Adrenal gland (tissue), 12 donors: ENCODE data around the gene MYL1. TPM values are rescaled to one million over a fixed set of nuclear protein-coding genes. Genes with fewer than 3 reads are reported as not detected.

Experiments used
- DNase-seq, 7 donors: peaks; one replicate each; pipeline ENCODE4 v3.0.0-alpha.2; 2019 to 2020
- H3K27ac ChIP-seq, 5 donors: fragments of 200-600 bp; sonication (generic) in 4 of 5; 1 replicate in 3 of 5; 2 replicates in 2 of 5; pipeline versions ENCODE4 v1.5.1 to v1.8.0; 2016 to 2020; ENCODE audit warnings: mild to moderate bottlenecking in 1 of 5
- H3K27me3 ChIP-seq: fragments of 200-600 bp; 2 replicates; pipeline ENCODE4 v1.8.0; 2021
- H3K36me3 ChIP-seq, 2 donors: fragments of 200-600 bp; replicated peaks in 1 of 2; 1 replicate in 1 of 2; 2 replicates in 1 of 2; pipeline versions ENCODE4 v1.5.1 to v1.8.0; 2018 to 2022
- H3K4me1 ChIP-seq, 2 donors: fragments of 200-600 bp; replicated peaks in 1 of 2; 1 replicate in 1 of 2; 2 replicates in 1 of 2; pipeline versions ENCODE4 v1.5.1 to v1.8.0; 2018 to 2021
- H3K4me3 ChIP-seq, 4 donors: fragments of 200-600 bp; sonication (generic) in 3 of 4; one replicate each; pipeline ENCODE4 v1.5.1; 2016 to 2018
- H3K9me3 ChIP-seq, 3 donors: fragments of 200-600 bp; sonication (generic) in 1 of 3; replicated peaks in 1 of 3; 1 replicate in 2 of 3; 2 replicates in 1 of 3; pipeline versions ENCODE4 v1.5.1 to v1.8.0; 2016 to 2021
- POLR2A ChIP-seq, 2 donors: fragments of 450-650 bp; IDR thresholded peaks; one replicate each; pipeline ENCODE4 v1.6.1; 2017; ENCODE audit warnings: antibody characterized with exemption in 2 of 2, mild to moderate bottlenecking in 2 of 2, moderate library complexity in 1 of 2
- WGBS, 4 donors: extraction: QIAGEN DNeasy Blood & Tissue Kit in 2 of 4; methylation state at CpG; one replicate each; pipeline versions ENCODE4 v1.1.5 to v1.1.7; 2013 to 2017; 5-methylcytosine and 5-hydroxymethylcytosine counted together
- intact Hi-C, 2 donors: fragments of 100-400 bp; cut with DNase I; formaldehyde crosslinking; loops; one replicate each; pipeline versions ENCODE4 v1.14.1 to v1.15.0; 2022 to 2023
- polyA plus RNA-seq, 3 donors: library from polyadenylated mRNA; stranded (reverse); fragments of 200-250 nt in 2 of 3; fragments of 350-450 nt in 1 of 3; fragmentation: Illumina TruSeq in 1 of 3; extraction: RNeasy Lipid Tissue Mini Kit (QIAGEN cat#74804) in 1 of 3; gene quantifications; one replicate each; pipeline ENCODE4 v1.2.3, GENCODE V29; 2013 to 2014
- total RNA-seq, 9 donors: library from RNA; depleted of rRNA in 4 of 9; stranded (reverse); fragments of >200 nt in 4 of 9; fragments of 120-200 nt in 1 of 9; fragmentation: NEBNext Ultra II Directional in 1 of 9; extraction: Animal tissue kit (Norgen Biotek cat#: 25700) in 1 of 9; gene quantifications; one replicate each; pipeline versions ENCODE4 v1.1.0 to v1.2.4, GENCODE V29; 2013 to 2023
- TF ChIP-seq, protein P1 (sequence below), 6 experiments: fragments of 450-650 bp in 4 of 6; fragments of 200-600 bp in 2 of 6; sonication (generic) in 1 of 6; IDR thresholded peaks; 1 replicate in 5 of 6; 2 replicates in 1 of 6; pipeline versions ENCODE4 v1.5.1 to v1.8.0; 2016 to 2021; ENCODE audit warnings: antibody characterized with exemption in 6 of 6, mild to moderate bottlenecking in 2 of 6, moderate library complexity in 1 of 6
- donor health status: healthy with polysubstance abuse.
- donor health status: Bipolar disorder and iron deficiency.
- donor health status: DM: yes; HTN: yes; CAD: no.
- donor health status: DM: no; HTN: no; CAD: no.
- donor health status: DM: no; HTN: no; CAD: no.
- donor health status: DM: yes; HTN: yes; CAD: no.

The MYL1 gene
- total and polyA plus RNA-seq, 12 donors: 0.47 to 9.7 (median 0.63) TPM; not detected in 8

DNA sequence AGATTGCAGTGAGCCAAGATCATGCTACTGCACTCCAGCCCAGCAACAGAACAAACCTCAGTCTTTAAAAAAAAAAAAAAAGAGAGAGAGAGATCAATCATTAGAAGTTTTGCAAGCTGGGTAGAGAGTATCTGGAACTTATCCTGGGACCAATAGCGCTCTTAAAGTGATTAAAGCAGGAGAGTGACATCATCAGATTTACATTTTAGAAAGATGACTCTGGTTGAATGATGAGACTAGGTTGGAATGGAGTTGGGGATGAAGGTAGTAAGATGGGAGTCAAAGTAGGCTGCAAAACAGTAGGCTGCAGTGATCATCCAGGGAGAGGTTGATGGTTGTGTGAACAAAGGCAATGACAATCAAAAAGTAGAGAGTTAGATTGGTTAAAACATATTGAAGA is 37.8 kb downstream of the MYL1 start:
- no peak overlapping the region for H3K4me3 ChIP-seq
- TF ChIP-seq POLR2A (IDR thresholded peaks at IDR 0.05): no peak
- TF ChIP-seq, protein P1, sequence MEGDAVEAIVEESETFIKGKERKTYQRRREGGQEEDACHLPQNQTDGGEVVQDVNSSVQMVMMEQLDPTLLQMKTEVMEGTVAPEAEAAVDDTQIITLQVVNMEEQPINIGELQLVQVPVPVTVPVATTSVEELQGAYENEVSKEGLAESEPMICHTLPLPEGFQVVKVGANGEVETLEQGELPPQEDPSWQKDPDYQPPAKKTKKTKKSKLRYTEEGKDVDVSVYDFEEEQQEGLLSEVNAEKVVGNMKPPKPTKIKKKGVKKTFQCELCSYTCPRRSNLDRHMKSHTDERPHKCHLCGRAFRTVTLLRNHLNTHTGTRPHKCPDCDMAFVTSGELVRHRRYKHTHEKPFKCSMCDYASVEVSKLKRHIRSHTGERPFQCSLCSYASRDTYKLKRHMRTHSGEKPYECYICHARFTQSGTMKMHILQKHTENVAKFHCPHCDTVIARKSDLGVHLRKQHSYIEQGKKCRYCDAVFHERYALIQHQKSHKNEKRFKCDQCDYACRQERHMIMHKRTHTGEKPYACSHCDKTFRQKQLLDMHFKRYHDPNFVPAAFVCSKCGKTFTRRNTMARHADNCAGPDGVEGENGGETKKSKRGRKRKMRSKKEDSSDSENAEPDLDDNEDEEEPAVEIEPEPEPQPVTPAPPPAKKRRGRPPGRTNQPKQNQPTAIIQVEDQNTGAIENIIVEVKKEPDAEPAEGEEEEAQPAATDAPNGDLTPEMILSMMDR (IDR thresholded peaks at IDR 0.05): no peak
- H3K27ac ChIP-seq: no peak overlapping the region
- no peaks in the 10 kb centered on the region for H3K4me1 ChIP-seq
- intact Hi-C loops: no loop called here
- no peaks in the 10 kb centered on the region for H3K36me3 ChIP-seq
- no peak for DNase-seq
- no peaks in the 10 kb centered on the region for H3K27me3 ChIP-seq
- H3K9me3 ChIP-seq: no peaks in the 10 kb centered on the region
- WGBS, 4 donors: 78 to 90% (median 85%) methylated on average over 1 of the region's 1 CpG

DNA sequence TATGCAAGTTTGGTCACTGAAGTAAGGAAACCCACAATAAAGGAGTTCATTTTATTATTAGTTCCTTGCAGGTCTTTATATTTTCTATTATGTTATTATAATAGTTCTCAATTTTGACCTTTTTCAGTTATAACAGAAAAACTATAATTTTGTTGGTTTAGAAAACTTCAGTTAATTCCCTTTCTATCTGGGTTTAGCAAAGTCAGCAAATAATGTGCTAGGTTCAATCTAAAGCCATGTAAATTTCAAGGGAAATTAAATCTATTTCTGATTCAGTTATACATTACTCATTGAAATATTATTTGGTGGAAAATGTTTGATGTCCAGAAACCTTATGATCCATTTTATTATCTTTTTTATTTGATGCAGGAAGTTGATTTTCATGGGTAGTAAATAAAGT is 43.7 kb downstream of the MYL1 start:
- DNase-seq: no peak
- H3K4me3 ChIP-seq: no peak overlapping the region
- no peaks in the 10 kb centered on the region for H3K4me1 ChIP-seq
- H3K27me3 ChIP-seq: no peaks in the 10 kb centered on the region
- intact Hi-C loops: no loop called here
- no peak overlapping the region for H3K27ac ChIP-seq
- no peaks in the 10 kb centered on the region for H3K36me3 ChIP-seq
- no peaks in the 10 kb centered on the region for H3K9me3 ChIP-seq
- TF ChIP-seq POLR2A (IDR thresholded peaks at IDR 0.05): no peak
- TF ChIP-seq, protein P1 (IDR thresholded peaks at IDR 0.05): no peak

DNA sequence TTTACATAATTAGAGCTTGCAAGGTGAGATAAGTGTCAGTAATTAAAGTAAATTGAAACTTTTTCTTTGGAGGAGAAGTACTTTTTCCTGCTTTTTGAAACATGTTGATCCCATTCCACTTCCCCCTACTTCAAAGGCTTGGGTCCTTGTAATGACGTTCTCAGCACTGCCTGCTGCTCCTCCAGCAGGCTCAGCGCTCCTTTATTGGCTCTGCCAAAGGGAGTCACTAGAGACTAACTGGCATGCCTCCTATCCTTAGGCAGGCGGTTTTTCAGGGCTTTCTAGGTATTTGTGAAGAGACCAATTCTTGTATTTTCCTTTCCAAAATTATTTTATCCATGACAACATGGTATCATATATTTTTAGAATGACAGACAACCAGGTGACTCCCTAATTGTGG is 45.8 kb downstream of the MYL1 start:
- Histone ChIP-seq H3K4me3 (no peak overlapping the region), H3K9me3 (no peaks in the 10 kb centered on the region), H3K36me3 (no peaks in the 10 kb centered on the region), H3K4me1 (no peaks in the 10 kb centered on the region), H3K27ac (no peak overlapping the region), H3K27me3 (no peaks in the 10 kb centered on the region)
- 27 to 32% (median 29%) methylated on average over 3 of the region's 3 CpGs for WGBS, 4 donors
- intact Hi-C loops: no loop called here
- no peak for DNase-seq
- TF ChIP-seq, protein P1 (IDR thresholded peaks at IDR 0.05): no peak
- no peak for TF ChIP-seq POLR2A (IDR thresholded peaks at IDR 0.05)

DNA sequence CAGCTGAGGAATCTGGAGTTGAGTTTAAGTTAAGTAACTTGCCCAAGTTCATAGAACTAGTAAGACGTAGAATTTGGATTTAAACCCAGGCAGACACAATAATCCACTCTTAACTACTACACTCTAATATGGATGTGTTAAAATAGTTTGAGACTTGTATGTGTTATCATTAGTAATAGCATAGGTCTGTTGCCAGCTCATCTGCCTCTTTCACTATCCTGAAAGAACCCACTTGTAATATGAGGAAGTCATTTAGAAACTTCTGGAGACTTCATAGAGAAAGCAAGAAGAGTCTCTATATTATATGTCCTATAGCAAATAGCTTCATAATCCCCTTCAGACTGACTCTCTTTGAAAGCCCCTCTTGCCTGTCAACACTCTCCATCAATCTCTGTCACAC is 46.7 kb downstream of the MYL1 start:
- TF ChIP-seq, protein P1 (IDR thresholded peaks at IDR 0.05): no peak
- no peak for TF ChIP-seq POLR2A (IDR thresholded peaks at IDR 0.05)
- H3K27me3 ChIP-seq: no peaks in the 10 kb centered on the region
- H3K4me3 ChIP-seq: no peak overlapping the region
- no peak overlapping the region for H3K27ac ChIP-seq
- DNase-seq: no peak
- no peaks in the 10 kb centered on the region for H3K9me3 ChIP-seq
- intact Hi-C loops: no loop called here
- no peaks in the 10 kb centered on the region for H3K4me1 ChIP-seq
- no peaks in the 10 kb centered on the region for H3K36me3 ChIP-seq
- 73 to 93% (median 88%) methylated on average over 1 of the region's 1 CpG for WGBS, 4 donors
